Osteoblast (primary cell): ENCODE data around the gene CEP70. TPM values are rescaled to one million over a fixed set of nuclear protein-coding genes. Genes with fewer than 3 reads are reported as not detected.
"Not testable (repeated sequence)": the region's sequence is repeated elsewhere in the genome, so short reads cannot be mapped to it uniquely, and the experiment has no call there.

Source experiments
- DNase-seq: peaks from one replicate; pipeline ENCODE4 v3.0.0; 2011; ENCODE audit warnings: low spot score, mixed read lengths; ENCODE audit not compliant: insufficient read length; ENCODE audit errors: missing footprints
- H2AFZ ChIP-seq: 2 replicates; pipeline ENCODE4 v1.6.0; 2011; ENCODE audit warnings: mild to moderate bottlenecking, low read length
- H3K27ac ChIP-seq: 2 replicates; pipeline ENCODE4 v1.5.1; 2011; ENCODE audit warnings: mild to moderate bottlenecking, low read depth, low read length, moderate library complexity
- H3K27me3 ChIP-seq: 2 replicates; pipeline ENCODE4 v1.6.0; 2012; ENCODE audit warnings: mild to moderate bottlenecking, control low read depth, inconsistent platforms, low read length, moderate library complexity; ENCODE audit not compliant: insufficient read depth
- H3K36me3 ChIP-seq: 2 replicates; pipeline ENCODE4 v1.5.1; 2011; ENCODE audit warnings: mild to moderate bottlenecking, low read length, control low read depth, moderate library complexity; ENCODE audit not compliant: insufficient read depth
- H3K4me1 ChIP-seq: 2 replicates; pipeline ENCODE4 v1.5.1; 2011; ENCODE audit warnings: mild to moderate bottlenecking, low read length, control low read depth, moderate library complexity; ENCODE audit not compliant: insufficient read depth
- H3K4me2 ChIP-seq: 2 replicates; pipeline ENCODE4 v1.6.0; 2011; ENCODE audit warnings: mild to moderate bottlenecking, low read length; ENCODE audit not compliant: insufficient read depth
- H3K4me3 ChIP-seq: fragments of 200-600 bp; sonication (generic); 3 replicates; pipeline ENCODE4 v1.5.1; 2012; ENCODE audit warnings: mild to moderate bottlenecking, low read length, inconsistent platforms; ENCODE audit not compliant: insufficient read depth
- H3K79me2 ChIP-seq: 2 replicates; pipeline ENCODE4 v1.6.0; 2012; ENCODE audit warnings: mild to moderate bottlenecking, low read length, control low read depth, inconsistent platforms; ENCODE audit not compliant: insufficient read depth
- H3K9me3 ChIP-seq: 2 replicates; pipeline ENCODE4 v1.5.1; 2011; ENCODE audit warnings: low read depth, low read length, control low read depth
- H4K20me1 ChIP-seq: 2 replicates; pipeline ENCODE4 v1.6.0; 2012; ENCODE audit warnings: mild to moderate bottlenecking, low read length, control low read depth; ENCODE audit not compliant: insufficient read depth
- total RNA-seq: library from RNA; depleted of rRNA; stranded (reverse); fragments of >200 nt; gene quantifications from 2 replicates; pipeline ENCODE4 v1.2.3, GENCODE V29; 2012
- TF ChIP-seq, protein P1 (sequence below): IDR thresholded peaks from 2 replicates; pipeline ENCODE4 v1.5.1; 2011; ENCODE audit warnings: mild to moderate bottlenecking, low read depth, low read length, moderate library complexity; ENCODE audit errors: extremely low read depth

Gene CEP70
- total RNA-seq, 1 donor, result 51.0 TPM

DNA sequence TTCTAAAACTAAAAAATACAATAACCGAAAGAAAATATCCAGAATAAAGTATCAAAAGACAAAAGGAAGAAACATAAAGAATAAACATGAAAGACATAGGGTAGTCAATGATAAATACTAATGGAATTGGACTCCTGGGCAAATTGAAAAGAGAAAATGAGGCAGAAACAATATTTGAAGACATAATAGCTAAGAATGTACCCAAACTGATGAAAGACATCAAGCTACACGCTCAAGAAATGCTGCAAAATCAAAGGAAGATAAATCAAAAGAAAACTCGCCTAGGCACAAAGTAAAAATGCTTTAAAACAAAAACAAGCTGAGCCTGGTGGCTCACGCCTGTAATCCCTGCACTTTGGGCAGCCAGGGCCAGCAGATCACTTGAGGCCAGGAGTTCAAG lies 34.9 kb downstream of the CEP70 start:
- no peaks in the 10 kb centered on the region for H3K4me1 ChIP-seq
- no peak overlapping the region for H3K4me3 ChIP-seq
- no peak overlapping the region for H2AFZ ChIP-seq
- no peaks in the 10 kb centered on the region for H3K9me3 ChIP-seq
- H3K4me2 ChIP-seq, result no peak overlapping the region
- TF ChIP-seq, protein P1, sequence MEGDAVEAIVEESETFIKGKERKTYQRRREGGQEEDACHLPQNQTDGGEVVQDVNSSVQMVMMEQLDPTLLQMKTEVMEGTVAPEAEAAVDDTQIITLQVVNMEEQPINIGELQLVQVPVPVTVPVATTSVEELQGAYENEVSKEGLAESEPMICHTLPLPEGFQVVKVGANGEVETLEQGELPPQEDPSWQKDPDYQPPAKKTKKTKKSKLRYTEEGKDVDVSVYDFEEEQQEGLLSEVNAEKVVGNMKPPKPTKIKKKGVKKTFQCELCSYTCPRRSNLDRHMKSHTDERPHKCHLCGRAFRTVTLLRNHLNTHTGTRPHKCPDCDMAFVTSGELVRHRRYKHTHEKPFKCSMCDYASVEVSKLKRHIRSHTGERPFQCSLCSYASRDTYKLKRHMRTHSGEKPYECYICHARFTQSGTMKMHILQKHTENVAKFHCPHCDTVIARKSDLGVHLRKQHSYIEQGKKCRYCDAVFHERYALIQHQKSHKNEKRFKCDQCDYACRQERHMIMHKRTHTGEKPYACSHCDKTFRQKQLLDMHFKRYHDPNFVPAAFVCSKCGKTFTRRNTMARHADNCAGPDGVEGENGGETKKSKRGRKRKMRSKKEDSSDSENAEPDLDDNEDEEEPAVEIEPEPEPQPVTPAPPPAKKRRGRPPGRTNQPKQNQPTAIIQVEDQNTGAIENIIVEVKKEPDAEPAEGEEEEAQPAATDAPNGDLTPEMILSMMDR, result no peak
- H3K36me3 ChIP-seq, result no peaks in the 10 kb centered on the region
- no peaks in the 10 kb centered on the region for H3K79me2 ChIP-seq
- H3K27me3 ChIP-seq, result no peaks in the 10 kb centered on the region
- no peak overlapping the region for H3K27ac ChIP-seq
- DNase-seq, result no peak
- H4K20me1 ChIP-seq, result no peaks in the 10 kb centered on the region

DNA sequence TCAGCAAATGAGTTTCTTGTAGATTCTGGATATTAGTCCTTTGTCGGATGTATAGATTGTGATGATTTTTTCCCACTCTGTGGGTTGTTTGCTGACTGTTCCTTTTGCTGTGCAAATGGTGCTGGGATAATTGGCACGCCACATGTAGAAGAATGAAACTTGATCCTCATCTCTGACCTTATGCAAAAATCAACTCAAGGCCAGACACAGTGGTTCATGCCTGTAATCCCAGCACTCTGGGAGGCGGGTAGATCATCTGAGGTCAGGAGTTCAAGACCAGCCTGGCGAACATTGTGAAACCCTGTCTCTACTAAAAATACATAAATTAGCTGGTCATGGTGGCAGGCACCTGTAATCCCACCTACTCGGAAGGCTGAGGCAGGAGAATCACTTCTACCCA lies 39.3 kb downstream of the CEP70 start:
- H3K9me3 ChIP-seq, H3K27ac ChIP-seq, H3K4me1 ChIP-seq, H3K4me2 ChIP-seq, H3K27me3 ChIP-seq, H2AFZ ChIP-seq, H3K79me2 ChIP-seq, H3K36me3 ChIP-seq, DNase-seq, H4K20me1 ChIP-seq, H3K4me3 ChIP-seq: not testable (repeated sequence)

DNA sequence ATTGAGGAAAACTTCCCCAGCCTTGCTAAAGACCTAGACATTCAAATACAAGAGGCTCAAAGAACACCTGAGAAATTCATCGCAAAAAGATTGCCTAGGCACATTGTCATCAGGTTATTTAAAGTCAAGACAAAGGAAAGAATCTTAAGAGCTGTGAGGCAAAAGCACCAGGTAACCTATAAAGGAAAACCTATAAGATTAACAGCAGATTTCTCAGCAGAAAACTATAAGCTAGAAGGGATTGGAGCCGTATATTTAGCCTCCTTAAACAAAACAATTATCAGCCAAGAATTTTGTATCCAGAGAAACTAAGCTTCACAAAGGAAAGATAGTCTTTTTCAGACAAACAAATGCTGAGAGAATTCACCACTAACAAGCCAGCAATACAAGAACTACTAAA lies 43.1 kb downstream of the CEP70 start:
- H3K4me2 ChIP-seq, H3K79me2 ChIP-seq, H3K4me1 ChIP-seq, H3K27ac ChIP-seq, H2AFZ ChIP-seq, H3K27me3 ChIP-seq, H3K9me3 ChIP-seq, H4K20me1 ChIP-seq, H3K4me3 ChIP-seq, DNase-seq, H3K36me3 ChIP-seq: not testable (repeated sequence)

DNA sequence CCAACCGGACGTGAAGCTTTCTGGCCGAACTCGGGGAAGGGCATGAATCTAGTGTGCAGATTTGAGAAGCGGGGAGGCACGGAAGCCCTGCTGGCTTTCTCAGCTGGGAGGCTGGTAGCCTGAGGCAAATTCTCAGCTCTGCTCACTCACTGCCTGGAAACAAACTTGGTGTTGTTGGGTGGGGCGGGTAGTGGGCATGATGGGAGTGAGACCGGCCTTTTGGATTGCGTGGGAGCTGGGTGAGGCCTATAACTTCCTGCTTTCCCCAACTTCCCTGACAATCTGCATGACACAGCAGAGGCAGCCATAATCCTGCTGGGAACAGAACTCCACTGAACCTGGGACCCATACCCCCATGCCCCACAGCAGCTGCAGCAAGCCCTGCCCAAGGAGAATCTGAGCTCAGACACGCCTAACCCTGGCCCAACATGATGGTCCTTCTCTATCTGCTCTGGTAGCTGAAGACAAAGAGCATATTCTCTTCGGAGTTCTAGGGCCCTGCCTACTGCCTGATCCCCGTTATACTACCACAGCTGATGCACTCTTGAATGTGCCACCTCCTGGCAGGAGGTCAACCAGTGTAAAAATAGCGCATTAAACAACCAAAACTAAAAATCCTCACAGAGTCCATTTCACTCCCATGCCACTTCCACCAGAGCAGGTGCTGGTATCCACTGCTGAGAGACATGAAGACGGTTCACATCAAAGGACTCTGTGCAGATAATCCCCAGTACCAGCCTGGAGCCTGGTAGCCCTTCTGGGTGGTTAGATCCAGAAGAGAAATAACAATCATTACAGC lies 44.7 kb downstream of the CEP70 start:
- Histone ChIP-seq H3K4me2 (no peak overlapping the region), H4K20me1 (no peaks in the 10 kb centered on the region), H3K79me2 (no peaks in the 10 kb centered on the region), H3K27ac (no peak overlapping the region), H3K9me3 (peaks cover 5% of the 10 kb centered on the region), H3K27me3 (no peaks in the 10 kb centered on the region), H3K4me3 (no peak overlapping the region), H2AFZ (no peak overlapping the region), H3K4me1 (no peaks in the 10 kb centered on the region), H3K36me3 (no peaks in the 10 kb centered on the region)
- TF ChIP-seq, protein P1, result no peak
- no peak for DNase-seq

DNA sequence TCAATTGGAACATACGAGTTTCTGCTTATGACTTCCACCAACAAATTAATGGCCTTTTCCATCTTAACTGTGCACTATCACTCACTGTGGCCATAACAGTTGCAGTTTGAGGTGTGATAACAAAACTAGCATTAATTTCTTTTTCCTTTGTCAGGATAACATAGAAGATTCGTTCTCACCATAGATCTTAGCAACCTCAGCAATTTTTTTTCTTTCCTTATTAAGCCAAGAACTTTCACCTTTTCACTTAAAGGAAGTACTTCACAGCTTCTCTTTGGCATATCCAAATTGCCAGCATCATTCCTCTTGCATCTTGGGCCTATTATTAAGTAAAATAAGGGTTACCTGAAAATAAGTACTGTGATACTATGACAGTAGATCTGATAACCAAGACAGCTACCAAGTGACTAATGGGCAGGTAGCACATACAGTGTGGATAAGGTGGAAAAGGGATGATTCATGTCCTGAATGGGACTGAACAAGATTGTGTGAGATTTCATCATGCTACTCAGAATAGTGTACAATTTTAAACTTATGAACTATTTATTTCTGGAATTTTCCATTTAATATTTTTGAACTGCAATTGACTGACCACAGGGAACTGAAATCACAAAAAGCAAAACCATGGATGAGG lies 46.6 kb downstream of the CEP70 start:
- no peak overlapping the region for H3K4me2 ChIP-seq
- TF ChIP-seq, protein P1, result no peak

More for the DNA sequence above, 46.6 kb downstream of the CEP70 start:
- Histone ChIP-seq H3K27me3 (no peaks in the 10 kb centered on the region), H3K79me2 (no peaks in the 10 kb centered on the region), H3K9me3 (peaks cover 5% of the 10 kb centered on the region), H3K4me1 (no peaks in the 10 kb centered on the region), H2AFZ (no peak overlapping the region), H3K4me3 (no peak overlapping the region), H4K20me1 (no peaks in the 10 kb centered on the region), H3K27ac (no peak overlapping the region), H3K36me3 (peaks cover under 1% of the 10 kb centered on the region)
- no peak for DNase-seq
